PC-9 (cell line): ENCODE data around the gene C2CD4C. TPM values are rescaled to one million over a fixed set of nuclear protein-coding genes. Genes with fewer than 3 reads are reported as not detected.

Experiments used
- BruUV-seq: library from RNA; stranded (reverse); fragments of 400-500 nt; replicated peaks from 2 replicates; lab custom pipeline; 2021; lab: Mats Ljungman, UMichigan
- CTCF ChIA-PET: fragments of 300-600 bp; sonication (Branson Sonifier 250); formaldehyde crosslinking; loops from one replicate; lab custom pipeline; 2022; ENCODE audit warnings: antibody characterized with exemption; lab: Charles Lee
- POLR2A ChIA-PET: fragments of 300-600 bp; sonication (Branson Sonifier 250); formaldehyde crosslinking; loops from one replicate; lab custom pipeline; 2022; ENCODE audit warnings: antibody characterized with exemption; ENCODE audit not compliant: unreplicated experiment; lab: Charles Lee
- DNase-seq, 2 experiments: peaks; one replicate each; pipeline versions ENCODE4 v3.0.0 to v3.0.0-alpha.2; 2015 to 2022; ENCODE audit warnings: mixed read lengths in 1 of 2
- H2AFZ ChIP-seq: fragments of 200-600 bp; sonication (generic); 2 replicates; pipeline ENCODE4 v1.8.1; 2017; ENCODE audit warnings: antibody characterized with exemption
- H3F3A ChIP-seq: fragments of 200-600 bp; sonication (generic); 2 replicates; pipeline ENCODE4 v1.8.1; 2017; ENCODE audit warnings: antibody characterized with exemption, mild to moderate bottlenecking, low read depth; ENCODE audit not compliant: insufficient read depth
- H3K27ac ChIP-seq: fragments of 200-600 bp; sonication (generic); 2 replicates; pipeline ENCODE4 v1.6.1; 2016; ENCODE audit warnings: mixed run types
- H3K27me3 ChIP-seq: fragments of 200-600 bp; sonication (generic); 2 replicates; pipeline ENCODE4 v1.6.1; 2016; ENCODE audit warnings: low read depth, mixed run types; ENCODE audit not compliant: insufficient read depth
- H3K36me3 ChIP-seq: fragments of 200-600 bp; sonication (generic); 2 replicates; pipeline ENCODE4 v1.6.1; 2016; ENCODE audit warnings: low read depth, mixed run types
- H3K4me1 ChIP-seq: fragments of 200-600 bp; sonication (generic); replicated peaks from 2 replicates; pipeline ENCODE4 v1.6.1; 2016; ENCODE audit warnings: mixed run types; ENCODE audit not compliant: insufficient read depth
- H3K4me2 ChIP-seq: fragments of 200-600 bp; sonication (generic); 2 replicates; pipeline ENCODE4 v1.6.1; 2017; ENCODE audit warnings: mixed run types
- H3K4me3 ChIP-seq: fragments of 200-600 bp; sonication (generic); 2 replicates; pipeline ENCODE4 v1.6.1; 2016; ENCODE audit warnings: mixed run types
- H3K79me2 ChIP-seq: fragments of 200-600 bp; sonication (generic); 2 replicates; pipeline ENCODE4 v1.6.1; 2017; ENCODE audit warnings: low read depth, mixed run types
- H3K9me2 ChIP-seq: fragments of 200-600 bp; sonication (generic); 2 replicates; pipeline ENCODE4 v1.8.1; 2017; ENCODE audit warnings: mild to moderate bottlenecking; ENCODE audit not compliant: insufficient read depth
- H3K9me3 ChIP-seq: fragments of 200-600 bp; sonication (generic); 2 replicates; pipeline ENCODE4 v1.8.1; 2016; ENCODE audit warnings: low read depth; ENCODE audit not compliant: insufficient read depth
- H4K20me1 ChIP-seq: fragments of 200-600 bp; sonication (generic); 2 replicates; pipeline ENCODE4 v1.8.1; 2017; ENCODE audit not compliant: insufficient read depth
- EZH2 ChIP-seq: fragments of 200-600 bp; sonication (generic); IDR thresholded peaks from 2 replicates; pipeline ENCODE4 v1.8.0; 2017; ENCODE audit warnings: antibody characterized with exemption, low read depth
- intact Hi-C: fragments of 100-400 bp; cut with micrococcal nuclease; formaldehyde crosslinking; loops from one replicate; pipeline ENCODE4 v1.10.0; 2022; ENCODE audit not compliant: unreplicated experiment
- total RNA-seq: library from RNA; stranded (reverse); gene quantifications from 2 replicates; pipeline ENCODE4 v1.2.3, GENCODE V29; 2021
- TF ChIP-seq, protein P1 (sequence below): fragments of 200-600 bp; sonication (generic); conservative IDR thresholded peaks from 2 replicates; pipeline ENCODE4 v1.6.1; 2017; ENCODE audit warnings: mixed run types, antibody characterized with exemption, mild to moderate bottlenecking, moderate library complexity

The C2CD4C gene
- total RNA-seq, 1 experiment from 2014 or later, result 1.2 TPM

GRCh38 chr19:416416-416815 lies 7.5 kb upstream of the C2CD4C start:
- intact Hi-C loops, result no loop called here
- TF ChIP-seq, protein P1, sequence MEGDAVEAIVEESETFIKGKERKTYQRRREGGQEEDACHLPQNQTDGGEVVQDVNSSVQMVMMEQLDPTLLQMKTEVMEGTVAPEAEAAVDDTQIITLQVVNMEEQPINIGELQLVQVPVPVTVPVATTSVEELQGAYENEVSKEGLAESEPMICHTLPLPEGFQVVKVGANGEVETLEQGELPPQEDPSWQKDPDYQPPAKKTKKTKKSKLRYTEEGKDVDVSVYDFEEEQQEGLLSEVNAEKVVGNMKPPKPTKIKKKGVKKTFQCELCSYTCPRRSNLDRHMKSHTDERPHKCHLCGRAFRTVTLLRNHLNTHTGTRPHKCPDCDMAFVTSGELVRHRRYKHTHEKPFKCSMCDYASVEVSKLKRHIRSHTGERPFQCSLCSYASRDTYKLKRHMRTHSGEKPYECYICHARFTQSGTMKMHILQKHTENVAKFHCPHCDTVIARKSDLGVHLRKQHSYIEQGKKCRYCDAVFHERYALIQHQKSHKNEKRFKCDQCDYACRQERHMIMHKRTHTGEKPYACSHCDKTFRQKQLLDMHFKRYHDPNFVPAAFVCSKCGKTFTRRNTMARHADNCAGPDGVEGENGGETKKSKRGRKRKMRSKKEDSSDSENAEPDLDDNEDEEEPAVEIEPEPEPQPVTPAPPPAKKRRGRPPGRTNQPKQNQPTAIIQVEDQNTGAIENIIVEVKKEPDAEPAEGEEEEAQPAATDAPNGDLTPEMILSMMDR, result no peak
- no peak for TF ChIP-seq EZH2
- Histone ChIP-seq H3K9me2 (no peaks in the 10 kb centered on the region), H2AFZ (no peak overlapping the region), H3K4me2 (no peak overlapping the region), H3K36me3 (no peaks in the 10 kb centered on the region), H3K79me2 (no peaks in the 10 kb centered on the region), H3K27ac (no peak overlapping the region), H4K20me1 (no peaks in the 10 kb centered on the region; the same call in 1 of the 2 replicates), H3K4me1 (no peaks in the 10 kb centered on the region), H3K9me3 (no peaks in the 10 kb centered on the region), H3K27me3 (peaks cover 98% of the 10 kb centered on the region), H3K4me3 (no peak overlapping the region), H3F3A (no peaks in the 10 kb centered on the region)
- ChIA-PET CTCF (no interaction called here), POLR2A (no interaction called here)
- BruUV-seq, result no TSS peak
- DNase-seq, result no peak

- H3K9me2 ChIP-seq, result no peaks in the 10 kb centered on the region
- H3K27me3 ChIP-seq, result peaks cover 90% of the 10 kb centered on the region
- no TSS peak for BruUV-seq
- TF ChIP-seq EZH2, result no peak
- TF ChIP-seq, protein P1, result no peak
- ChIA-PET CTCF (no interaction called here), POLR2A (no interaction called here)
- H3K27ac ChIP-seq, result no peak overlapping the region
- H3K36me3 ChIP-seq, result no peaks in the 10 kb centered on the region
- H3K4me1 ChIP-seq, result no peaks in the 10 kb centered on the region
- H3K9me3 ChIP-seq, result no peaks in the 10 kb centered on the region
- no peak for DNase-seq
- H3F3A ChIP-seq, result no peaks in the 10 kb centered on the region
- H3K4me2 ChIP-seq, result no peak overlapping the region
- intact Hi-C loops, result no loop called here
- no peak overlapping the region for H3K4me3 ChIP-seq
- H2AFZ ChIP-seq, result no peak overlapping the region
- H4K20me1 ChIP-seq, result no peaks in the 10 kb centered on the region; the same call in 1 of the 2 replicates
- H3K79me2 ChIP-seq, result no peaks in the 10 kb centered on the region
Measured at GRCh38 chr19:415292-415691, 6.3 kb upstream of the C2CD4C start.

- Histone ChIP-seq H2AFZ (no peak overlapping the region), H3F3A (peaks cover 4% of the 10 kb centered on the region; the same call in 1 of the 2 replicates), H3K4me1 (no peaks in the 10 kb centered on the region), H4K20me1 (no peaks in the 10 kb centered on the region; the same call in 1 of the 2 replicates), H3K36me3 (no peaks in the 10 kb centered on the region), H3K27me3 (peaks cover 88% of the 10 kb centered on the region), H3K9me3 (no peaks in the 10 kb centered on the region), H3K4me2 (no peak overlapping the region), H3K27ac (no peak overlapping the region), H3K79me2 (no peaks in the 10 kb centered on the region), H3K9me2 (no peaks in the 10 kb centered on the region), H3K4me3 (no peak overlapping the region)
- ChIA-PET CTCF (no interaction called here), POLR2A (no interaction called here)
- DNase-seq, result no peak
- TF ChIP-seq, protein P1, result no peak
- no peak for TF ChIP-seq EZH2
- BruUV-seq, result no TSS peak
- intact Hi-C loops, result no loop called here
Measured at GRCh38 chr19:413756-414420, 4.9 kb upstream of the C2CD4C start.
